Endodermal cell (in vitro differentiated cells): ENCODE measurements around the gene ELMO2. TPM values are rescaled to one million over a fixed set of nuclear protein-coding genes. Genes with fewer than 3 reads are reported as not detected.
"Not testable (repeated sequence)": the region's sequence is repeated elsewhere in the genome, so short reads cannot be mapped to it uniquely, and the experiment has no call there.

Experiments
- DNase-seq: peaks from one replicate; pipeline ENCODE4 v3.0.0-alpha.2; 2017
- H3K27ac ChIP-seq: 2 replicates; pipeline ENCODE4 v1.5.1; 2013; ENCODE audit warnings: mild to moderate bottlenecking, low read depth, low read length, moderate library complexity
- H3K27me3 ChIP-seq: 2 replicates; pipeline ENCODE4 v1.6.1; 2013; ENCODE audit warnings: mild to moderate bottlenecking, low read length, moderate library complexity; ENCODE audit not compliant: insufficient read depth, control insufficient read depth, poor library complexity, severe bottlenecking
- H3K36me3 ChIP-seq: 2 replicates; pipeline ENCODE4 v1.7.0; 2013; ENCODE audit warnings: mild to moderate bottlenecking, low read length, moderate library complexity; ENCODE audit not compliant: control insufficient read depth, insufficient read depth
- H3K4me1 ChIP-seq: one replicate; pipeline ENCODE4 v1.7.0; 2013; ENCODE audit warnings: low read length; ENCODE audit not compliant: control insufficient read depth, insufficient read depth
- H3K4me3 ChIP-seq: 2 replicates; pipeline ENCODE4 v1.5.1; 2013; ENCODE audit warnings: mild to moderate bottlenecking, low read length, moderate library complexity
- H3K9ac ChIP-seq: 2 replicates; pipeline ENCODE4 v1.6.1; 2013; ENCODE audit warnings: mild to moderate bottlenecking, low read length, moderate library complexity; ENCODE audit not compliant: poor library complexity, severe bottlenecking; ENCODE audit errors: extremely low read depth
- H3K9me3 ChIP-seq: 2 replicates; pipeline ENCODE4 v1.6.1; 2013; ENCODE audit warnings: mild to moderate bottlenecking, low read length, moderate library complexity; ENCODE audit not compliant: control insufficient read depth
- H3K27ac Mint-ChIP-seq: 2 replicates; pipeline ENCODE4 v1.8.0; 2020; ENCODE audit warnings: mixed read lengths
- H3K27me3 Mint-ChIP-seq: 2 replicates; pipeline ENCODE4 v1.8.0; 2021; ENCODE audit warnings: mild to moderate bottlenecking, mixed read lengths; ENCODE audit not compliant: insufficient read depth
- H3K36me3 Mint-ChIP-seq: 2 replicates; pipeline ENCODE4 v1.8.0; 2020; ENCODE audit warnings: low read depth, mixed read lengths
- H3K4me1 Mint-ChIP-seq: 2 replicates; pipeline ENCODE4 v1.8.0; 2020; ENCODE audit warnings: mixed read lengths
- H3K4me3 Mint-ChIP-seq: 2 replicates; pipeline ENCODE4 v1.8.0; 2020; ENCODE audit warnings: mild to moderate bottlenecking, moderate library complexity, mixed read lengths
- H3K9me3 Mint-ChIP-seq: 2 replicates; pipeline ENCODE4 v1.8.0; 2020; ENCODE audit warnings: mild to moderate bottlenecking, mixed read lengths
- WGBS, 2 experiments: methylation state at CpG; one replicate each; pipeline versions ENCODE4 v1.1.5 to v1.1.7; 2013; ENCODE audit warnings: missing lambda C conversion rate in 2 of 2, mixed read lengths in 1 of 2; ENCODE audit not compliant: insufficient coverage in 1 of 2, insufficient read length in 1 of 2; 5-methylcytosine and 5-hydroxymethylcytosine counted together
- total RNA-seq, 2 donors: library from RNA; stranded (reverse); fragmentation: NEBNext Ultra II Directional in 1 of 2; extraction: Animal tissue kit (Norgen Biotek cat#: 25700) in 1 of 2; gene quantifications; 2 replicates in 1 of 2; 3 replicates in 1 of 2; pipeline ENCODE4 v1.2.1, GENCODE V29; 2021
- TF ChIP-seq, protein P1 (sequence below): fragments of 200-600 bp; sonication (generic); conservative IDR thresholded peaks from 2 replicates; pipeline ENCODE4 v1.5.0; 2021; ENCODE audit warnings: antibody characterized with exemption, mild to moderate bottlenecking

ELMO2 gene
- total RNA-seq, 2 donors from 2014 or later = 44.8 to 52.8 TPM

DNA sequence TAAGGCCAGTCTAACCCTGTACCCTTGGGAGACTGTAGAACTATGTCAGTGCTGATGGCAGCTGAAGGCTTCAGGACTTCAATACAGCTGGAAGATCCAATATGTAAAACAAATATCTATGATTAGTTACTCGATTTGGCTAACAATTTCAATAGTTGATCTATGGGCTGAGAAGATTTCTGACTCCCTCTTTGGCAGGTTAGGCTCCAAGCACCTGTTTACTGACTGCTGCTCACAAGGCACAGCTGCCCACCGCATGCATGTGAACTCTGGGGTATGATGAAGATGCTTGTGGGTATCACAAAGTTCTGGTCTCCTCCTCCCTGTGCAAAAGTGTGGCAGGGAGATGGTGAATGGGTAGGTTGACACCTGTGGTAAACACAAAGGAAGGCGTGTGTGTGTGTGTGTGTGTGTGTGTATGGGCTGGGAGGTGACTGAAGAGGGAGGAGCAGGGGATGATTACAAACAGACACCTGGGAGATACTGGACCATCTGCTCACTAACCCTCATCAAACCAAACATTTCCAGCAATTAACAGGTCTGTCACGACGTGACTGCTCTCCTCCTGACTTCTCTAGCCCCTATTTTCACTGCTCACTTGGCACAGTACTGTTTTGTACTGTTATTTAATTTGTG lies 18.1 kb downstream of the ELMO2 start:
- 86% methylated on average over 1 to 5 of the region's 5 CpGs for WGBS, 2 experiments
- Mint-ChIP-seq H3K27ac (no peak overlapping the region), H3K27me3 (no peaks in the 10 kb centered on the region), H3K36me3 (peaks cover 64% of the 10 kb centered on the region), H3K4me1 (no peaks in the 10 kb centered on the region), H3K9me3 (no peaks in the 10 kb centered on the region), H3K4me3 (no peak overlapping the region)
- H3K27me3 ChIP-seq = no peaks in the 10 kb centered on the region
- no peaks in the 10 kb centered on the region for H3K9me3 ChIP-seq
- H3K27ac ChIP-seq = no peak overlapping the region
- no peak for DNase-seq
- peaks cover 95% of the 10 kb centered on the region for H3K36me3 ChIP-seq
- no peak overlapping the region for H3K9ac ChIP-seq
- H3K4me1 ChIP-seq = no peaks in the 10 kb centered on the region
- no peak overlapping the region for H3K4me3 ChIP-seq
- TF ChIP-seq, protein P1, sequence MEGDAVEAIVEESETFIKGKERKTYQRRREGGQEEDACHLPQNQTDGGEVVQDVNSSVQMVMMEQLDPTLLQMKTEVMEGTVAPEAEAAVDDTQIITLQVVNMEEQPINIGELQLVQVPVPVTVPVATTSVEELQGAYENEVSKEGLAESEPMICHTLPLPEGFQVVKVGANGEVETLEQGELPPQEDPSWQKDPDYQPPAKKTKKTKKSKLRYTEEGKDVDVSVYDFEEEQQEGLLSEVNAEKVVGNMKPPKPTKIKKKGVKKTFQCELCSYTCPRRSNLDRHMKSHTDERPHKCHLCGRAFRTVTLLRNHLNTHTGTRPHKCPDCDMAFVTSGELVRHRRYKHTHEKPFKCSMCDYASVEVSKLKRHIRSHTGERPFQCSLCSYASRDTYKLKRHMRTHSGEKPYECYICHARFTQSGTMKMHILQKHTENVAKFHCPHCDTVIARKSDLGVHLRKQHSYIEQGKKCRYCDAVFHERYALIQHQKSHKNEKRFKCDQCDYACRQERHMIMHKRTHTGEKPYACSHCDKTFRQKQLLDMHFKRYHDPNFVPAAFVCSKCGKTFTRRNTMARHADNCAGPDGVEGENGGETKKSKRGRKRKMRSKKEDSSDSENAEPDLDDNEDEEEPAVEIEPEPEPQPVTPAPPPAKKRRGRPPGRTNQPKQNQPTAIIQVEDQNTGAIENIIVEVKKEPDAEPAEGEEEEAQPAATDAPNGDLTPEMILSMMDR = no peak

DNA sequence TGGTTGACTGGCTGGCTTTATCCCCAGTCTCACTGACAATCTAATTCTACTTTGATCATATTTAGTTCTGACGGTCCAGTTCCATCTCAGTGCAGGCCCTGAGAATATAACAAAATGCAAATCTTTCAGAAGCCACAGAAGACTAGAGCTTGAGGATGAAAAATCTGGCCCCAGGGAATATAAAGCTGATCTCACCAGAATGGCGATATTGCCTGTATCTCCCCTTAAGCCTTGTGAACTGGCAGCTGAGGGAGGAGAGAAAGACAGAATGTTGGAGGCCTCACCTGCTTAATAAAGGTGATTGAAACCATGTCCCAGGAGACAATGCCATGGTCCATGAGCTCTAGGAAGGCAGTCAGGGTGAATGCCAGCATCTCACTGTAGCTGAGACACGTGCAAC lies 19.4 kb downstream of the ELMO2 start:
- H3K27me3 Mint-ChIP-seq, H3K4me3 ChIP-seq, H3K9me3 Mint-ChIP-seq, H3K4me1 ChIP-seq, H3K27me3 ChIP-seq, H3K9me3 ChIP-seq, H3K4me1 Mint-ChIP-seq, H3K27ac Mint-ChIP-seq, H3K4me3 Mint-ChIP-seq, H3K27ac ChIP-seq, H3K9ac ChIP-seq, DNase-seq: not testable (repeated sequence)
- H3K36me3 Mint-ChIP-seq = peaks cover 65% of the 10 kb centered on the region
- H3K36me3 ChIP-seq = peaks cover 94% of the 10 kb centered on the region
- 87 to 100% methylated on average over 3 of the region's 3 CpGs for WGBS, 2 experiments

DNA sequence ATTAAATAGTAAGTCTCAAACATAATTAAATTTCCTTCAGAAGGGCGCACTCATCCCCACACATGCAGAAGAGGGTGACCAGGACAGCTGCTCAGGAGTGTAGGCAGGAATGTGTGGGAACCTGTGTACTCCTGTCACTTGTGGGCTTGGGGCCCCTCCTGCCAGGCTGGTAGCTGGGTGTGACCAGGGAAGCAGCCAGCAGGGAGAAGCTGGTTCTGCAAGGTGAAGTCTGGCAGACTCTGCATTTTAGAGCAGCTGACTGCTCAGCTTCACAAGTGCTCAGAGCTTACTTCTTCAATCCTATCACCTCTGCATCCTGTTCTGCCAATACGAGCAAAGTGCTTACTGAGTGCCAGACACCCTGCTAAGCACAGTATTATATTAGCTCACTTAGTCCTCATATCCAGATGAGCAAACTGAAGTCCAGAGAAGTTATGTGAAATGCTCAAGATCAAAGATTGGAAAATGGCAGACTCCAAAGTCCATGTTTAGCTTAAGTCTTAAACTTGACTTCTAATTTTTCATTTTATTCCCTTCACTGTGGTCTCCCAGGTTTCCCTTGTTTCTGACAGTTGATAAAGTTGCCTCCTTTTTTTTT lies 27.9 kb downstream of the ELMO2 start:
- no peak for DNase-seq
- H3K27me3 Mint-ChIP-seq = no peaks in the 10 kb centered on the region
- no peaks in the 10 kb centered on the region for H3K9me3 Mint-ChIP-seq
- H3K4me1 Mint-ChIP-seq = no peaks in the 10 kb centered on the region
- TF ChIP-seq, protein P1 = no peak
- no peak overlapping the region for H3K27ac Mint-ChIP-seq
- Histone ChIP-seq H3K9me3 (no peaks in the 10 kb centered on the region), H3K9ac (no peak overlapping the region), H3K4me1 (no peaks in the 10 kb centered on the region), H3K36me3 (peaks cover 94% of the 10 kb centered on the region), H3K27me3 (no peaks in the 10 kb centered on the region), H3K4me3 (no peak overlapping the region), H3K27ac (no peak overlapping the region)
- no peak overlapping the region for H3K4me3 Mint-ChIP-seq
- peaks cover 73% of the 10 kb centered on the region for H3K36me3 Mint-ChIP-seq
- WGBS, 2 experiments = 94% methylated on average over 2 of the region's 2 CpGs; no CpG with 5 or more reads in 1 of the 2 experiments
